NCI-H146 treated with DMSO at 0.1 percent for 48 hours (cell line): ENCODE data around the gene GSE1.

Experiments
- DNase-seq: peaks from one replicate; lab custom pipeline; 2025; ENCODE audit not compliant: unreplicated experiment; lab: John Stamatoyannopoulos, UW

GSE1 gene

DNA sequence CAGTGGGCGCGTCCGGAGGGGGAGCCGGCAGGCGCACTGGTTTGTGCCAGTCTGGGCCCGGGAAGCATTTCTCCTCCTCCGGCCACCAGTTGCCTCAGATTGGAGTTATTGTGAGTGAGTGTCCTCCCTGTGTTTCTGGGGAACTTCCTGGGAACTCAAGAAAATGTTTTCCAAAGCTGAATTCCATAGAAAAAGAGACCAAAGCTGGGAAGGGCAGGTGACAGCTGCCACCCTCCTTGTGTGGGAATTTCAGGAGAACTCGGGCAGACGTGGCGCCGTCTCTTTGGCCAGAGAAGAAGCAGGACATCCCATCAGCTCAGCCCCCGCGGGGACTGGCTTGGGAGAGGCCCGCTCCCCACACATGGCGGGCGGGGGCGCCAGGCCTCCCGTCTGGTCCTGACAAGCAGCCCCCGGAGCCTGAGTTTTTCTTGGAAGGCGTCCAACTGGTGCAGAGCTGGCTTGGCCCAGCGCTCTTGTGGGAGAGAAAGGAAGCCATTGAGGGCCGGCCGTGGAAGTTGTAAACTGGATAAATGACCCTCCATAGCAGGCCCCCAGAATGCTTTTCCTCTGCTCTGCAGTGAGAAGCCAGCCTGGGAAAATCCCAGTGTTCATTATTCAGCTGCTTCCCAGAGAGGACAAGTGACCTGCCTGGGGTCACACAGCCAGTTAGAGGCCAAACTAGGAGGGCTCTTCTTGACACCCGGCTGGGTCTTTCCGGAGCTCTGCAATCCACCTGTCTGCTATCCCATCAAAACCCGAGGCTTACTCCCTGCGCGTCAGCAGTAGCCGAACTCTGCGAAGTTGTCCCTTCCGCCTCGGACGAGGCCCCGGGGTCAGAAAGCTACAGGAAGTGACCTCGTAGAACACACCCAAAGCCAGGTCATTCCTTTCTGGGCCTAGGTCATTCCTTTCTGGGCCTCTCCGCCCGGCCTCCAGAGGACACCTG lies 39.2 kb upstream of the GSE1 start:
- DNase-seq: no peak

DNA sequence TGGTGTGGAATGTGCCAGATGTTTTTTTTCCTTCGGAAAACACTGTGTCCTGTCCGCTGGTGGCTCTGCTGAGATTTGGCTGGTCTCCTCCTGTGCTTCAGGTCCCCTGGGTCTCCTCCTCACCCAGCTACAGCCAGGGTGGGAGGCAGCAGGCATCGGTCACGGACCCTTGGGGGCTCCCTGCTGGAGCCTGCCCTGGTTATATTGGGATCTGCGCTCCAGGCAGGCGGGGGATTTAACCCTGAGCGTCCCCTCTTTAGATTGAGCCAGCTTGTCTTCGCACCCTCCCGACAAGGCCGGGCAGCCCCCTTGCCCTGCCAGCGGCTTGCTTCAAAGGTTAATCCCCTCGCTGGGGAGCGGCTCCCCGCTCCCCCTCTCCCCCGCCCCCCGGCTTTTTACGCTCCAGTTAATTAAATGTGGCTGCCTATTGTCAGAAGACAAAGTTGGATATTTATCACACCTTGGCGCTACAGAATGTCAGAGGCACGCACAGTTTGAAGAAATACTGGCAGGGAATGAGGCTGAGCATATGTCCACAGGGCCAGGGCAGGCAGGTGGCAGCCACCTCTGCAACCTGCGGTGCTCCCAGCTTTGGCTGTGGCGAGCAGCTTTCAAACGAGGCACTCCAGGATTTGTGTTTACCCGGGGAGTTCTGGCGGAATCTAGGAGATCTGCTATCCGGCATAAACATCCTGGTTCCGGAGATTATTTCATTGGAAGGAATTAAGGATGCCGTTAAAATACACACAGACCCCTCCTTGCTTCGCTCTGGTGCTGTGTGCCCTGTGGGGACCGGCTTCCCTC lies 38.2 kb upstream of the GSE1 start:
- DNase-seq: peak; percentile 40

DNA sequence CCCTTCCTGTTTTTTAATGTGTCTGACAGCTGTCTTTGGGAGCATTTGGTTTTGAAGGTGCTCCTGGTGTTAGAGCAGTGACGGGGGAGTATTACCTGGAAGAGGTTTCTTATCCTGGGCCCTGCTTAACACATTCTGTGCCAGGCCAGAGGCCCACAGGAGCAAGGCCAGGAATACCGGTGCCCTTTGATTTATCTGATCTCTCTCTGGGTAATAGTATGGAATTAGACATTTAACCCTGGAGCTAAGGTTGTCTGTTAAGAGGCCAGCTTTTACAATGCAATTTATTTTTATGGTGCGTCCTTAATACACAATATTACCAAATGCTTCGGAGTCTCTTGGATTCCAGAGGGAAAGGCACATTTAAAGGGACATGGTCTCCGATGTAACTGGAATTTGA lies 37.2 kb upstream of the GSE1 start:
- no peak for DNase-seq

DNA sequence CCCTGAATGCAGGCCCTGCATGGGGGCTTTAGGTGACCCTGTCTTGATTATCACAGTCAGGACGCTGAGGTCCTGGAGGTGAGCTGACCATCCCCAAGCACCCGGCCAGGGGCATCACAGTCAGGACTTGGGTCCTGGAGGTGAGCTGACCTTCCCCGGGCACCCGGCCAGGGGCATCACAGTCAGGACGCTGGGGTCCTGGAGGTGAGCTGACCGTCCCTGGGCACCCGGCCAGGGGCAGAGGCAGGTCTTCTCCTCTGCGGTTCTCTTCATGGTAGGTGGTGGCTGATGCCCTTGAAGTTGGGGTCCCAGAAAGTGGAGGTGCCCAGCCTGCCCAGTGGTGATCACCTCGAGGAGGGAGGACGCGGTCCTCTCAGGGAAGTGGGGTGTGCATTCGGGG lies 36.2 kb upstream of the GSE1 start:
- no peak for DNase-seq

DNA sequence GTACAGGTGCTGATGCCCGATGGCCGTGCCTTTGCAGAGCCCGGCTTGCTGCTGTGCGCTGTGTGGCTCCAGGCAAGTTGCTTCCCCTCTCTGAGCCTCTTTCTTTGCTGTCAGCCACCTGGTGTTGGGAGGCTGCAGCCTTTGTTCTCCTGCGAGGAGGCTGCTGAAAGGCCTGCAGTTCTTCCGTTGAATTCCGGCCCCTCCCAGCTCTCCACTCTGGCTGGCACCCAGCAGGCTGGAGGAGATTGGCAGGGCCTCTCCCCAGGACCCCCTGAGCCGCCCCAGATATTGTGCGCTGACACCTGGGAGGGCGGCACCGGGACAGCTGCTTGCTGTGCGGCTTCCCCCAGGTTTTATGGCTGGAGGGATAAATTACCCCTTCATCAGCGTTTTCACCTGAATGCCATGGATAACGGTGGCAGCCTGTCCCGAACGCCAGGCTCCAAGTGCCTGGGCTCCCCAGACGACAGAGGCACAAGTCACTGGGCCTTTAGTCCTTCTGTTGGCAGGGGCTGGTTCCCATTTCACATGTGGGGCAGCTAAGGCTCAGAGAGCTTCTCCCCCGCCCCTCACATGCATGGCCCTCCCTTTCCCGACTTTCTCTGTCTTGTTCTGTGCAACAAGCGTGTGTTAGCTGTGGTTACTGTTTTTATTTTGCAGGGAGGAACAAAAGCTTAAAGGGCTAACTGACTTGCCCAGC lies 35.1 kb upstream of the GSE1 start:
- no peak for DNase-seq

DNA sequence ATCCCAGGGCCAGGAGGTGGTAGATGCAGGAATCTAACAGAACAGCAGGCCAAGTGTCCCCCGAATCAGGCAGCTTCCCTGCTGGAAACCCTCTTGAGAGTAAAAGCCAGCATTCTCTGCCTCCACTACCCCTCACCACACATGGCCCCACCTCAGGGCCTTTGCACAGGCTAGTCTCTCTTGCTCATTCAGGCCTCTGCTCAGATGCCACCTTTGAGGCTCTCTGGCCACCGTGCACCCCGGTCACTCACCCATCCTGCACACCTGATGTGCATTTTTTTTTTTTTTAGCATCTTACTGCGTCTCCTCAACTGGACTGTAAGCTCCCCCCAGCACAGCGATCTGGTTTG lies 34.5 kb upstream of the GSE1 start:
- no peak for DNase-seq

DNA sequence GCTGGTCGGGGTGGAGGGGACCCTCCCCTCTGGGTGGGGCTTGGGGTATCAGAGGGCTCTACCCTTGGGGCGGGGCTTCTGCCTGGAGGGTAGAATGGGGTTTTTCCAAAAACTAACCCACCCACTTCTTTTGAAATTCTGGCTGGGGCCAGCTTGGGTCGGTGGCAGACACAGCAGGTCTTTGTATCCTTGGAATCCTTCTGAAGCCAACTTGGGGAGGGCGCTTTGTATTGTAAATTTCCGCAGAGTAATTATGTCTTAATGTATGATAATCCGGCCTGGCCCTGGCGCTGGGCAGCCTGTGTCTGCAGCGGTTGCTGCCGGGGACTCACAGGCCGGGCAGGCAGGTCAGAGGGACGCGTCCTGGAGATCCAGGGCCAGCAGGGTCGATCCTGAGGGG lies 33.9 kb upstream of the GSE1 start:
- no peak for DNase-seq

DNA sequence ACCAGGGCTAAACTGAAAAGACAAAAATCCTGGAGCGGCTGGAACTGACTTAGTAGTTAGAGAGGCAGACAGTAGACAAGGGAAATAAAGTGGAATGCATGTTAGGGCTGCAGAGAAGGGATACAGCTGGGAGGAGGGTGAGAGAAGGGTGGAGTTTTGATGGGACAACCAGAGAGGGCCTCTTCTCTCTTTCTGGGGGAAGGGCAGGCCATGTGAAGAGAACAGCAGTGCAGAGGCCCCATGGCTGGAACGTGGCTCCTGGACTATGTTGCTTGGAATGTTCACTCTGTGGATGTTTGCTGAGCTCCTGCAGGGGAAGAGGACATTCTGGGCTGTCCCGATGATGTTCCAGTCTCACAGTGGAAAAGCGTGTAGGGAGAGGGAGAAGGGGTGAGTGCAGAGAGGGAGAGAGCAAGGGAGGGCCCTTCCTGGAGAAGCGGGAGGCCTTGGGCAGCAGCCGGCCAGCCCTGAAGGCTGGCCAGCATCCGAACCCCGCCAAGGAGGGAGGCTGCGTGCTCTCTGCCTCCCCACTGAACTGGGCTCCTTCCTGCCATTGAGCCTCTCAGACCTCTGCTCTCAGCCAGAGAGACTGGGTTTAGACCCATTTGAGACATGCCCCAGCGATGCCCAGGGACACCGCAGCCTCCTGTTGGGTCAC lies 33.1 kb upstream of the GSE1 start:
- no peak for DNase-seq

DNA sequence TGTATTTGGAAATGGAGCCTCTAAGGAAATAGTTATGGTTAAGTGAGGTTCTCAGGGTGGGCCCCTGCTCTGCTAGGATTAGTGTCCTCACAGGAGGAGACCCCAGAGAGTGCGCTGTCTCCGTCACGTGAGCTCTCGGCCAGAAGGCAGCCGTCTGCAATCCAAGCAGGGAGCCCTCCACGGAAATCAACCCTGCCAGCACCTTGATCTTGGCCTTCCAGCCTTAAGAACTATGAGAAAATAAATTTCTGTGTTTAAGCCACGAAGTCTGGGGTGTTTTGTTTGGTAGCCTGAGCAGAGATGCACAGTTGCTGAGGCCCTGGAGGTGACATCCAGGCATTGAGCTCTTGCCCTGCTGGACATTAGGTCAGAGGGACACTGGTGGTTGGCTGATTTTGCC lies 32.4 kb upstream of the GSE1 start:
- DNase-seq: no peak

DNA sequence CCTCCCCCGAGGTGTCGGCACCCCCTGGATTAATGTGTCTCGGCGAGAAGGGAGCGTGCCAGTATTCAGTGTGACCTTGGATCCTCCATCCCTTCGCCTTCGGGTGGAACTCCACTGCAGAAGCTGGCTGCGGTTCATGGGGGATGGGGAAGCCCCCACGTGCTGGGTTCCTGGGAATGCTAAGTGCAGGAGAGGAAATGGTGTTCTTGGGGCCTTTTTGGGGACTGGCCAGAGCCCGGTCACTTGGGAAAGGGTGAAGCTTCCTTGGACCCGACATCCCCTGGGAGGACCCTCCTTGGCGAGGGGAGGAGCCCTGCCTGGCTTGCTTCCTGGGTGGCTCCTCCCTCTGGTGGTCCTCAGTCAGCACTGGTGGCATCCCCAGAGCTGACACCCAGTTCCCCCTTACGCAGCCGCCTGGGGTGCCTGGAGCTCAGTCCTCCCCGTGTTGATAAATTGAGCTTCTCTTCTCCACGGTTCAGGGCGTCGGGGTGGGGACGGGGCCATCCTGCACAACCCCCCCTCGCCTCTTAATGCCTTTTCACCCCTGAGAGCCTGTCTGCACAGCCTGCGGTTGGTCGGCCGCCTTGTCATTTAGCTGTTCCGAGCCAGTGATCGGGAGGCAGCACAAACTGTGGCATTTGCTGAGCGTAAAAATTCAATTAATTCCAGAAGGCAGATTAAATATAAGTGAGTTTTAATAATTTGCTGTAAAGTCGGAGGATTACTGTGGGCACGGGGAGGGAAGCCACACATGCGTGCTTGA lies 30.7 kb upstream of the GSE1 start:
- DNase-seq: no peak

DNA sequence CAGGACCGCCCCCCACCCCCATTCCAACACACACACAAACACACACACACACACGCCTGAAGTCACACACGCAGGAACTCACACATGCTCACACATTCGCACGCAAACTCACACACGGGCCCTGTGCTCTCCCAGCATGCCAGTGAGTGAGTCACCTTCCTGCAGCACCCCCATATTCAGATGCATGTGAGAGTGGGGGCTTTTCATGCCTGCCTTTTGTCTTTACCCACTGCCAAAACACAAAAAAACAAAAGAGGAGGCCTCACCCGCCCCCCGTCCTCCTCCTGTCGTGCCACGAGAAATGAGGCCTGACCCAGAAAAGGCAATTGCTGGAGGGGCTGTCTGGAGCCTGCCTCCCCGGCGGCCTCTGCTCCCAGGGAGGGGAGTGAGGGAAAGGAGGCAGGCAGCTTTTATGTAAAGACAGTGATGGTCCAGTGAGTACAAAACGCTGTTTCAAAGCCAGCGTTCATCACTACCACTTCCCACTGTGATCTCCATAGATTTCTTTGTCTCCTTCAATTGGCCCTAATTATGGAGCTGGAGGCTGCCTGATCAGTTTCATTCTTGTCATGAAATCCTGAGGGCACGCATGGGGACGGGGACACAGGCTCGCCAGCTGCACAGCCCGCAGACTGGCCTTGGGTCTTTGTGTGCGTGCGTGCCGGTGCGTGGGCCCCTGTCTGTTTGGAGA lies 29.5 kb upstream of the GSE1 start:
- DNase-seq: peak; percentile 92

DNA sequence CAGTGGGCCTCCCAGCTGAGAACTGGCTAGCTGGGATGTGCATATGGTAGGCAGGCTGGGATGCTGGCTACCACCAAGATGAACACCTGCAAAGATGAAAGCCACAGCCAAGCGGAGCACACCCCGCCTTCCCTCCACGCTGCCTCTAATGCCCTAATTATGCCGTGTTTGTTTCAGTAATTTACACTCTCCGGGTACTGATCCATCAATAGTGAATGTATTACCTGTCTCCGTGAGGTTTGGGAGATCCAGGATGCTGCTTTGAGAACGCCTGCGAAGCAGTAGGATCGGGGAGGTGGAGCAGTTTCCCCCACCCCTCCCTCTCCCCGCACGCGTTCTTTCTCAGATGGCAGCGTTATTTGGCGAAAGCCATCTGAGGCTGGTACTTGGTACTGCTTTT lies 28.9 kb upstream of the GSE1 start:
- peak; percentile 72 for DNase-seq

DNA sequence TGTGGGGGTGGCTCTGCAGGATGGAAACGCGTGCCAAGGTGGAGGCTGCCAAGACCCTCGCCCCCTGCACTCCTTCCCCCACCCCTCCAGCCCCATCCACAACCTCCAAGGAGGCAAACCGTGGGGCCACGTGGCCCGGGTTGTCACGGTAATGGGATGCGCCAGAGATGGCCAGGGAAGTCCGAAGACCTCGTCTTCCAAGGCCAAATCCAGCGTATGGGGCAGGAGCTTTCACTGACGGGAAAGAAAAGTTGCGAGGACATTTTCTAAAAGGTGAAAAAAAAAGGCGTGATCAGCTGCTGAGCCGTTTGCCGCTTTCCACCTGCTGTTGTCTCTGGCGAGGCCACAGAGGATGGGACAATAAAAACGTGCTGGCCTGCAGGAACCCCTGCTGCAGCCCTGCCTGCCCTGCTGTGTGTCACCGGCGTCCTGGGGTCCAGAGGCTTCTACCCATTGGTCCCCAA lies 28.3 kb upstream of the GSE1 start:
- DNase-seq: peak; percentile 24

DNA sequence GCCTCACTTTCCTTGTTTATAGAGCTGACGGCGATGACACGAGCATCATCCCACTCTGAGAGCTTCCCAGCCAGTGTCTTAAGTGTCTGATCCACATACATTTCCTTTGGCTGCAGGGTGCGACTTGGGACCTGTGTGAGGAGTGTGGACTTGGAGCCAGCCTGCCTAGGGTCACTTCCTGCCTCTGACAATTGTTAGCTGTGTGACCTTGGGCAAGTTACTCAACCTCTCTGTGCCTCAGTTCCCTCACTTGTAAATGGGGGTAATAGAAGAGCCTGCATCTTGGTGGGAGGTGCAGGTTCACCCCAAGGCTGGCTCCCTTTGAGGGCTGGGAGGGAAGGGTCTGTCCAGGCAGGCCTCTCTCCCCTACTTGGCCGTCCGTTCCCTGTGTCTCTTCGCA lies 27.4 kb upstream of the GSE1 start:
- DNase-seq: no peak

DNA sequence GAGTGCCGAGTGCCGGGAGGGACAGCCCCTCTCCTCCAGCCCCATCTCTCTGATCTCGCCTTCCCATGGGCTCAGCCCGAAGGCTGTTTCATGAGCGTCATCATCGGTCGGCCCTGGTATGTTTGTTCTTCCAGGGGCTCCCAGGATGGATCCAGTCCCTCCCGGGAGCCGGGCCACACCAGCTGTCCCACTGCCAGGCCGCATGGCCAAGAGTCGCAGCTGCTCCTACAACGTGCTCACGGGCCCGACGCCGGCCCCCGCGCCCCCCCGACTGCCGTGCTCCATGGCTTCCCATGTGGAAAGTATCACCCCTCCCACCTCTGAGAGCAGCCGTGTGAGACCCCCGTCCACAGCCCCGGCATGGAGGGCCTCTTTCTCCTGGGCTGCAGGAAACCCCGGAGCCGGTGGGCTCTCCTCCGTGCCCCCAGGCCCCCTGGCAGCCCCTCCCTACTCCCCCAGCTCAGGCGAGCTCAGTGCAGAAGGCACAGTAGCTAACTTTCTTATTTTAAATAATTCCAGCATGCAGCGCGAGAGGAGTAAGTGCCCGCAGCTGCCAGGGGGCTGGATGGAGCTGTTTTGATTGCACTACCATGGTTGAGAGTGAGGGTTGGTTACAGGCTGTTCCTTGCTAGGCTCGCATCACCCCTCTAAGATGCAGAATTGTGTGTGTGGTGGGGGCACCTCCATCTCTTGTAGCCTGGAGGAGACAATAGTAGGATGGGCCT lies 26.6 kb upstream of the GSE1 start:
- no peak for DNase-seq

DNA sequence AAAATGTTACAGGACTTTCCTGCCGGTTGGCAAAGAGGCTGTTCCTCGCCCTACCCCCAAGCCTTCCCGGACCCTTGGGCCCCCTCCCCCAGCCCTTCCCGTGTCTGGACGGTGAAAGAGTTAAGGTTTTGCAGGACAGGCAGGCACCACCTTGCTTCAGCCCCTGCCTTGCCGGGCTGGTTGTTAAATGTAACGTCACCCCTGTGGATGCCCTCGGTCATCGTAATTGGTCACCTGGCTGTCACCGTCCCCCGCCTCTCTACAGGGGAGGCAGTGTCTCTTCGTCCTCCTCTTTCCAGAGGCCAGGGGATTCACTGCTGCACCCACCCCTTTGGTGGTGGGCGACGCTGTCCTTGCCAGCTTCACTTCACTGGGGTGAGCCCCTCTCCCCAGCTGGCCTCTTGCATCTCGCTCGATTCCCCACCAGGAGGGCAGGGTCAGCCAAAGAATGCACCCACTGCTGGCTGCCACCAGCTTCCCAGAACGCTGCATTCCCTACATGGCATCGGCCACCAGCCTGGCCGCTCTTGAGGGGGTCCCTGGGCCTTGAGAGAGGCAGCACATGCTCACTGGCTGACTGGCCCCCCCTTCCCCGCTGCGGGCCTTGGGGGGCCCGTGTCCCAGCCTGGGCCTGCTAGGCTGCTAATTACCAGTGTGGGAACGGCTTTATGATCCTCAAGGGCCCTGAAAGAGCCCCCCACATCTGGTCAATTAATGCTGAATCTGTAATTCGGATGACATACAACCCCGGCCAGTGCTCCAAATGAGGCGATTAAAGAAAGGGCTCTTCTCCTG lies 25.2 kb upstream of the GSE1 start:
- DNase-seq: no peak

DNA sequence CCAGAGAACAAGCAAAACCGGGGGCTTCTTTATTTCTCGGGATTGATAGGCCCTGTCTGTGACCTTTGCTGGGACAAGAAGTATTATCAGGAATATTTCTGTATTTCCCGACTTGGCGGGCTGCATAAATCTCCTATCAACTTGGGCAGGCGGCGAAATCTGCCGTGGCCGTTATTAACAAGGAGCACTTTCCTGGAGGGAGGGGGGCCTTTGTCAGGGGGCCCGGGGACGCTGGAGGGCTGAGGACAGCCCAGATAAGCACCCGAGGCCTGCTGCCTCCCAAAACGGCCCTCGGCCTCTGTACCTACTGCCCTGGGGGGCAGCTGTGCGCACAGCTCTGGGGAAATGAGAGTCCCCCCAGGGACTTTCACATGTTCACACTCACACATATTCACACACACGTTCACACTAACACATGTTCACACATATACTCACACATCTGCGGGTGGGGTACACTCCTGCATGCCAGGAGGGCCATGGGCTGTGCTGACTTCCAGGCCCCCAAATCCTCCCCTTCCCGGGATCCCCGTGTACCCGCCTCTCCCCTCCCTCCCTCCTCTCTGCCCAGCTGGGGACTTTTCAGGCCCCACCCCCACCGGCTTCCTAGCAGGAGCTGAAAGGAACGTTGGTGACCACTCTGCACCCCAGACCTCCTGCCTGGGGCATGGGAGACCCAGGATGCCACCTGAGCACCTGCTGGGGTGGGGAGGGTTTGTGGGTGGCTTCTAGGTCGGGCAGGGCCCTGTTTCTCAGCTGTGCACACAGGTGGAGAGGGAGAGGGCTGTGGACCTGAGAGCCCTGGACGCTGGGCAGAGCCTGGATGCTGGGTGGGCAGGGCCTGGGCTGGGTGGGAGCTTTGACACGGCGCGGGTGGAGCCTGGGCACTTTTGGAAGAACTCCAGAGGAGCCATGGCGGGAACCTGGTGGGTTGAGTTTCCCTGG lies 24.3 kb upstream of the GSE1 start:
- DNase-seq: no peak
